Activated T-cell treated with anti-CD3 and anti-CD28 coated beads for 24 hours (primary cell): ENCODE measurements around the gene COQ3.

ENCODE experiments used
- DNase-seq: peaks from one replicate; pipeline ENCODE4 v3.0.0-alpha.2; 2020; ENCODE audit warnings: low read depth

Gene COQ3

GRCh38 chr6:99393698-99394531 is at the start of gene COQ3:
TSS of gene COQ3 (minus strand) at chr6:99394195. CDS start at chr6:99394179, 16 bp downstream.
- peak; percentile 51 for DNase-seq

- DNase-seq, result no peak
These were observed 40.9 kb upstream of the COQ3 start for GRCh38 chr6:99434702-99435530.

GRCh38 chr6:99432877-99433276 is 38.9 kb upstream of the COQ3 start:
- DNase-seq, result no peak

- no peak for DNase-seq
These were observed 37.9 kb upstream of the COQ3 start for GRCh38 chr6:99431901-99432300.

DNA sequence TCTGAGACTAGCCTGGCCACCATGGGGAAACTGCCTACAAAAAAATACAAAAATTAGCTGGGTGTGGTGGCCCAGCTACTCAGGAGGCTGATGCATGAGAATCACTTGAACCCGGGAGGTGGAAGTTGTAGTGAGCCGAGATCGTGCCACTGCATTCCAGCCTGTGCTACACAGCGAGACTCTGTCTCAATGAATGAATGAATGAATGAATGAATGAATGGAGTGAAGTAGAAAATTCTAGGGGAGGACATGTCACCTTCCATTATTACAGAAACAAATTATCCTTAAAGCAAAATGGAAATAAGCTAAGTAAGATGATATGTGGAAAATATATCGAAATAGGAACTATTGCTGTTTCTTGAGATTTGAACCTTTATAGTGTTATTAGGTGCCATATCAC is 34.0 kb upstream of the COQ3 start:
- no peak for DNase-seq

DNA sequence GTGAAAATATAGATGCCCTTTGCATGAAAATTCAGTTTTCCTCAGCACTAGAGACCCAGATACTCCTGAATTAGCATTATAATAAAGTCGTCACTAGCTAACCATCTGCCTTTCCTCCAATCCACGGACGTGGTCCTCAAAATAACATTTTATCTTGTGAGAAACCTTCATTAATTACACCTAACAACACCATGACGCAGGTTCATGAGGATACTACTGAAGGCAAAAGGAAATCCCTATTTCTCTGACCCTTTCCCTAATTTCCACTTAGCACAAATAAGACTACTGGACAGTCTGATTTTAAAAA is 32.4 kb upstream of the COQ3 start:
- DNase-seq, result no peak

DNA sequence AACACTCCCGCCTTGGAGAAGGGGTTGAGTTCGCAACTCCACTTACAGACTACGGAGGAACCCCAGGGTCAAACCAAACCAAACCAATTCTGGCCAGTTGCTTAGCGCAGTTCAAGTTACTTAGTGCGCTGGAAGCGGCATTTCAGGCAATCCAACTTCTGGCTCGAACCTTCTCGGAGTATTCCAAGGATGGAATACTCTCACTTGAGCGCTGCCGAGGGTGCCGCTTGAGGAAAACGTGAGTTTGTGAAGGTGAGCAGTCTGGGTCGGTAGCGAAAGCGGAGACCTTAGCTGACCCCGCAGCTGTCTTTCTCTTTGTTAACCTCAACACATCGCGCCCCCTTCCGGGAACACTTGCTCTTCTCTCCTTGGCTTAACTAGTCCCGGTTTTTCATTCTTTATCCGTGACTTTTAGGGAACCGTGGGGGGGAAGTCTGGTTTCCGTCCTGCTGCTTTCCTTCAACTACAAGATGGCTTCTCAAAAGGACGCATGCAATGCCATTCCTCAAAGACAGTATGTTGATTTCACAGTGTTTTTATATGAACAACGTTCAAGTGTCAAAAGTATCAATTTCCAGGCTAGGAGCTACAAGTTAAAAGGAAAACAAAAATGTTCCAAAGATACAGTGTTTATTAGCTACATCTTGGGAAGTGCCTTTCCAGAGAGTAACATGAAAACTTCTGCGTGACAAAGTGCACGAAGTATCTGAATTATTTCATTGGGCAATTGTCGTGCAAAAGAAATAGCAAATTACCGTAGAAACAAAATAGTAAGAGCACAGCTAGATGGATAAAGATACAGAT is 31.9 kb upstream of the COQ3 start:
- peak; percentile 60 for DNase-seq

GRCh38 chr6:99424761-99425646 is 31.0 kb upstream of the COQ3 start, which contains the start of gene PNISR:
TSS of gene PNISR (minus strand) at chr6:99425308. CDS start at chr6:99414659, 10,649 bp downstream.
- peak; percentile 86 for DNase-seq

GRCh38 chr6:99424022-99424421 is 30.0 kb upstream of the COQ3 start:
- DNase-seq, result no peak

DNA sequence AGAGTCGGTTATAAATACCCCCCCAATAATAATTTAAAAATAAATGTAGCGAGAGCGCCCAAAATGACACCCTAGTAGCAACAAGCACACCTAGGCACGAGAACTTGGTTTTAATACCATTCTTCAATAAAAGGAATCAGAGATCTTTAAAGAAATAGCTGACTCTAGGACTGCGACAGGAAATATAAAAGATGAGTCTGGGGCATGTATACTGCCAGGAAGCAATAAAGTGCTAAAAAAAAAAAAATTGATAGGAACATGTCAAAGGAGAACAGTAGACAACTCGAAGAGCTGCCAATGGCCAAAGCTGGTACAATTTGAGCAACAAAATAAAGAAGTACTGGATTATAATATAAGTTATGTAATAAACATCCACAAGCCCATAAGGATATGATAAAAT is 28.9 kb upstream of the COQ3 start:
- no peak for DNase-seq

DNA sequence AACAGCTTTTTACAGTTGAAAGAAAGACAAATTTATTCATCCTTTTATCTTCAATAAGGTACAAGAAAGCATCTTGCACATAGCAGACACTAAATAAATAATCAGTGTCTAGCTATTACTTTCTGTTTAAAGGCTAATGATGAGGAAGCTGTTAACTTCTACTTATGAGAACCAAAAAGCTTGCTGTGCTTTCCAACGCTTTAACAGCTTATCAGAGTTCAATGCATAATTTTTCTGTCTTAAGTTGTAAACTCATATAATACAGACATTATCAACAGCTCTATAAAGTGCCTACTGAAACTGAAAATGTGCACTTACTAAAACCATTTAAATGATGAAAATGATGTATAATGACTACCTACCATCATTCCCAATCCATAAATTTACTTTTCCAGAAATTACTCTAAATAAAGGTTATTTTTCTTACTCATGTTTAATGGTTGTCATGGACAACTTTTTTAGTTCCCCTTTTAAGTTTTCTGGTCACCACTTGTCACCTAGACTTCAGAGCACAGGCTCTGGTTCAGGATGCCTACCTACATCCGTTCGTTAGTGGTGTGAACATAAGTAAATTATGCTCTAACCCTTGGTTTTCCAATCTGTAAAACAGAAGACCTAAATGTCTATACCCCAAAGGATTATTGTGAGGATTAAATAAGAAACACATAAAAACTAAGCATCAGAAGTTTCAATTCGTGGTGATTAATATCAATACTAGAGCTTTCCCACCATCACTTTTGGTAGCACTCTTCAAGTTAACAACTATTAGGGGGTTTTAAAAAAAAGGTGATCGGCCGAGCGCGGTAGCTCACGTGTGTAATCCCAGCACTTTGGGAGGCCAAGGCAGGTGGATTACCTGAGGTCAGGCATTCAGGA is 23.1 kb upstream of the COQ3 start:
- no peak for DNase-seq

DNA sequence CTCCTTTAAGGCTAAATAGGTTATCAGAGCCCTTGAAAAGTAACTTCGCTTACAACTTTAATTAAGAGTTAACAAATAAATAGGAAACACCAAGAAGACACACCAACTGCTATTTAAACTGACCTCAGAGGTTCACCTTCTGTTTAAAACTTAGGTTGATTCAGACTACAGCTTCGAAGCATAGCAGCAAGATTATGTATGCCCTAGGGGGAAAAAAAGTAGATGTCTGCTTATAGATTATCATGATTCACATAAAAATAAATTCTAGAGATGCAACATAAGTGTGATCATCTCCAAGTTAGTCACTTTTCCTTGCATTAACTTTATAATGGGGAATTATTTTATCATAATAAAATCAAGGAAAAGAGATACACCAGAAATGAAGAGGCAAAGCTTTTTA is 22.2 kb upstream of the COQ3 start:
- no peak for DNase-seq

- DNase-seq, result no peak
These were observed 21.5 kb upstream of the COQ3 start for GRCh38 chr6:99415446-99415845.

DNA sequence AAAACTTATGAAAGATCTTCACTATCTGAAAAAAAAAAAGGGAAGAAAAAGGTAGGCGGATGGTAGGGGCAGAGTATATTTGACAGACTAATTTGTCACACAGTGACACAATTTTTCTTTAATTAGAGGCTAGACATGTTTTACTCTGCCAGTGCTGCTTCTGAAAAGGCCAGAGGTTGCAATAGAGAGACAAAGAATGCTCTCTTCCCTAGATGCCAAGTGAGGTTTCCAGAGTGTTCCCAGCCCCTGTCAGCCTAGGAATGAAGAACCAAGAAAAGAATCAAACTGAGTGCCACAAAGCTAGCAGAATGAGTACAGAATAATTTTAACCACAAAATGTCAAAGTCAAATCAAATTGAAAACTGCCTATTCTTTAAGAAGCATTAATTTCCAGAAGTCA is 18.1 kb upstream of the COQ3 start:
- no peak for DNase-seq

- no peak for DNase-seq
These were observed 15.7 kb upstream of the COQ3 start for GRCh38 chr6:99409672-99410071.

DNA sequence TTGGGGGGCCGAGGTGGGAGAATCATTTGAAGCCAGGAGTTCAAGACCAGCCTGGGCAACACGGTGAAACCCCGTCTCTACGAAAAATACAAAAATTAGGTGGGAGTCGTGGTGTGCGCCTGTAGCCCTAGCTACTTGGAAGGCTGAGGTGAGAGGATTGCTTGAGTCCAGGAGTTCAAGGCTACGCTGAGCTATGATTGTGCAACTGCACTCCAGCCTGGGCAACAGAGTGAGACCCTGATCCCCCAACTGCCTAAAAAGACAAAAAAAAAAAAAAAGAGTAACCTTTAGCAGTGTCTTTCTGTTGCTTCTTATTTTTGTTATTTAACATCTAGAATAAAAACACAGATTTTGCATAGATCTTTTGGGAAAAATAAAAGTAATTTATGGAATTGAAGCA is 13.1 kb upstream of the COQ3 start:
- DNase-seq, result no peak

GRCh38 chr6:99402448-99402847 is 8.5 kb upstream of the COQ3 start:
- no peak for DNase-seq

DNA sequence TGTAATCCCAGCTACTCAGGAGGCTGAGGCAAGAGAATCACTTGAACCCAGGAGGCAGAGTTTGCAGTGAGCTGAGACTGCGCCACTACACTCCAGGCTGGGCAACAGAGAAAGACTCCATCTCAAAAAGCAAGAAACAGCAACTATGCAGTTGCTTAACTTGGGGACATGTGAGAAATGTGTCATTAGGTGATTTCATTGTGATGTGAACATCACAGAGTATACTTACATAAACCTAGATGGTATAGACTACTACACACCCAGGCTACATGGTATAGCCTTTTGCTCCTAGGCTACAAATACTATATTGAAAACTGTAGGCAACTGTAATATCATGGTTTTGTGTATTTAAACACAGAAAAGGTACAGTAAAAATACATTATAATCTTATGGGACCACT is 3.3 kb upstream of the COQ3 start:
- no peak for DNase-seq

DNA sequence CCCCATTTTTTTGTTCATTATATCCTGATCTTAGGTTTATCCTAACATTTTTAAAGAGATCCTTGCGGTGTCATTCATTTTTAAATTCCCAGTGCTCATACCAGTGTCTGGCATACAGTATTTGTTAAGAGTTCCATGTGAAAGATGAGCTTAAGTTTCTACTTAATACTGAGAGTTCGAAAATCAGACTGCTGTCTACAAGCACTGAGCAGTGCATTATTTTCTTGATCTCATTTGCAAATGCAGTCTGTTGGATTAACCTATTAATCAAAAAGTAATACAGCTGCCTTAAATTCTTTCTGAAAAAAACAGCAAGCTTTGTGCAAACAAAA is 663 bp downstream of the COQ3 start:
- no peak for DNase-seq

DNA sequence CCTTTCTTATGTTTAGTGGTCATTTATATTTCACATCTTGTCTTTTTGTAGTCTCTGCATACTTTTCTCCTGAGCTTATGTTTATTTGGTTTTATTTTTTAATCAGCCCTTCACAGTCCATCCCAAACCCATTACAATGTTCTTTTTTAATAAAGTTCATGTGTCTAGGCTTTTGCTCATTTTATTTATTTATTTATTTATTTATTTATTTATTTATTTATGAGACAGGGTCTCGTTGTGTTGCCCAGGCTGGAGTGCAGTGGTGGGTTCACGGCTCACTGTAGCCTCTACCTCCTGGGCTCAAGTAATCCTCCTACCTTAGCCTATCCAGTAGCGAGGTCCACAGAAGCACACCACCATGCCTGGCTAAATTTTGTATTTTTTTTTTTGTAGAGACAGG is 3.1 kb downstream of the COQ3 start:
- no peak for DNase-seq

GRCh38 chr6:99384507-99384906 is 9.5 kb downstream of the COQ3 start:
- DNase-seq, result no peak
